Neural cell (in vitro differentiated cells): ENCODE results near the gene SPATA6L. TPM values are rescaled to one million over a fixed set of nuclear protein-coding genes. Genes with fewer than 3 reads are reported as not detected.

ENCODE experiments used
- H2AFZ ChIP-seq: fragments of 200-600, 300-800 bp; sonication (generic), shearing (Covaris generic); 2 replicates; pipeline ENCODE4 v1.6.0; 2014; ENCODE audit warnings: low read depth, mild to moderate bottlenecking, antibody characterized with exemption, low read length, moderate library complexity
- H3F3A ChIP-seq: fragments of 200-600 bp; shearing (Covaris generic); 2 replicates; pipeline ENCODE4 v1.6.1; 2016; ENCODE audit warnings: mild to moderate bottlenecking, moderate library complexity, mixed read lengths, antibody characterized with exemption, low read length; ENCODE audit not compliant: insufficient read depth, poor library complexity, severe bottlenecking
- H3K27ac ChIP-seq: fragments of 200-600, 300-800 bp; sonication (generic), shearing (Covaris generic); 2 replicates; pipeline ENCODE4 v1.5.1; 2014; ENCODE audit warnings: mild to moderate bottlenecking, low read length, moderate library complexity
- H3K27me3 ChIP-seq: fragments of 300-800, 200-600 bp; sonication (generic), shearing (Covaris generic); 2 replicates; pipeline ENCODE4 v1.6.0; 2014; ENCODE audit warnings: mild to moderate bottlenecking, low read depth, low read length, moderate library complexity; ENCODE audit not compliant: insufficient read depth
- H3K36me3 ChIP-seq: fragments of 300-800, 200-600 bp; sonication (generic), shearing (Covaris generic); 2 replicates; pipeline ENCODE4 v1.5.1; 2014; ENCODE audit warnings: mild to moderate bottlenecking, antibody characterized with exemption, low read length, moderate library complexity; ENCODE audit not compliant: insufficient read depth
- H3K4me2 ChIP-seq: fragments of 300-800, 200-600 bp; sonication (generic), shearing (Covaris generic); 2 replicates; pipeline ENCODE4 v1.6.0; 2014; ENCODE audit warnings: mild to moderate bottlenecking, low read length
- H3K4me3 ChIP-seq: fragments of 300-800, 200-600 bp; sonication (generic), shearing (Covaris generic); 2 replicates; pipeline ENCODE4 v1.5.1; 2014; ENCODE audit warnings: mild to moderate bottlenecking, low read length, moderate library complexity
- H3K79me2 ChIP-seq: fragments of 200-600 bp; shearing (Covaris generic); replicated peaks from 2 replicates; pipeline ENCODE4 v1.6.0; 2014; ENCODE audit warnings: mild to moderate bottlenecking, low read length, moderate library complexity; ENCODE audit not compliant: insufficient read depth
- H3K9ac ChIP-seq: fragments of 300-800, 200-600 bp; sonication (generic), shearing (Covaris generic); 2 replicates; pipeline ENCODE4 v1.6.1; 2016; ENCODE audit warnings: mild to moderate bottlenecking, low read length, mixed read lengths
- H3K9me2 ChIP-seq: fragments of 200-600 bp; shearing (Covaris generic); 2 replicates; pipeline ENCODE4 v1.6.1; 2016; ENCODE audit warnings: mild to moderate bottlenecking, low read length, mixed read lengths; ENCODE audit not compliant: insufficient read depth
- H3K9me3 ChIP-seq: fragments of 200-600, 300-800 bp; sonication (generic), shearing (Covaris generic); 2 replicates; pipeline ENCODE4 v1.6.1; 2016; ENCODE audit warnings: mild to moderate bottlenecking, mixed run types, low read length, moderate library complexity, mixed read lengths
- H4K20me1 ChIP-seq: fragments of 200-600 bp; shearing (Covaris generic); 2 replicates; pipeline ENCODE4 v1.6.1; 2016; ENCODE audit warnings: mild to moderate bottlenecking, mixed run types; ENCODE audit not compliant: insufficient read depth
- EP300 ChIP-seq: fragments of 450-650 bp; conservative IDR thresholded peaks from 2 replicates; pipeline ENCODE4 v1.6.1; 2014; ENCODE audit warnings: antibody characterized with exemption, mild to moderate bottlenecking, moderate library complexity; ENCODE audit not compliant: poor library complexity, severe bottlenecking
- EZH2 ChIP-seq: fragments of 200-600, 300-800 bp; shearing (Covaris generic), sonication (generic); IDR thresholded peaks from 2 replicates; pipeline ENCODE4 v1.6.1; 2014; ENCODE audit warnings: antibody characterized with exemption, low read length, borderline replicate concordance, mild to moderate bottlenecking; ENCODE audit not compliant: insufficient read depth, poor library complexity, severe bottlenecking
- MXI1 ChIP-seq: fragments of 450-650 bp; conservative IDR thresholded peaks from 2 replicates; pipeline ENCODE4 v1.6.1; 2014; ENCODE audit warnings: antibody characterized with exemption, mild to moderate bottlenecking; ENCODE audit not compliant: poor library complexity, severe bottlenecking
- POLR2AphosphoS5 ChIP-seq: IDR thresholded peaks from 2 replicates; pipeline ENCODE4 v1.6.1; 2012
- RAD21 ChIP-seq: fragments of 450-650 bp; conservative IDR thresholded peaks from 2 replicates; pipeline ENCODE4 v1.6.1; 2014; ENCODE audit warnings: antibody characterized with exemption, mild to moderate bottlenecking, moderate library complexity
- SMC3 ChIP-seq: fragments of 450-650 bp; conservative IDR thresholded peaks from 2 replicates; pipeline ENCODE4 v1.6.1; 2014; ENCODE audit warnings: antibody characterized with exemption, mild to moderate bottlenecking, moderate library complexity; ENCODE audit not compliant: poor library complexity
- TAF1 ChIP-seq: IDR thresholded peaks from 2 replicates; pipeline ENCODE4 v1.6.1; 2012; ENCODE audit warnings: low read depth
- polyA plus RNA-seq: library from polyadenylated mRNA; depleted of rRNA; stranded (reverse); fragments of >200 nt; gene quantifications from 2 replicates; pipeline ENCODE4 v1.2.3, GENCODE V29; 2014
- TF ChIP-seq, protein P1 (sequence below): IDR thresholded peaks from 2 replicates; pipeline ENCODE4 v1.6.1; 2012; ENCODE audit warnings: borderline replicate concordance
- TF ChIP-seq, protein P2 (sequence below): fragments of 450-650 bp; IDR thresholded peaks from 2 replicates; pipeline ENCODE4 v1.5.1; 2014; ENCODE audit warnings: antibody characterized with exemption, mild to moderate bottlenecking, moderate library complexity; ENCODE audit not compliant: poor library complexity, severe bottlenecking

Gene SPATA6L
- polyA plus RNA-seq, 1 donor from 2014 or later: 0.89 TPM

DNA sequence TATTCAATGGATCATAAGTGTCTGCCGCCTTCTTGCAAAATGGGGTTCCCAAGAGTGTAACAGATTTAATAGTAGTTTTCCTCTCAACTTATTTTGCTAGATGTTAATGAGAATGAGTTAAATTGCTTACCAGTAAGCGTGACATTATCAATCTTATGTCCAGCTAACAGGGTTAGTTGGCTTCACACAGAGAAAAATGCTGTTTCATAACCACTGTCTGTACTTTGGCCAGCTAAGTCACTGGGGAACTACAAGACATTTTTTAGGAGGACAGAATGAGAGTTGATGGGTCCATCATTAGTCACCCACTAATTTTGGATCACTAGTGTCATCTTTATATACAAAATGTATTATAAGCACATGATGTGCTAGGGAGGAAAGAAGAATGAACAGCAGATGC, 14.5 kb upstream of the SPATA6L start:
- Histone ChIP-seq H3K9ac (peak overlapping the region; percentile 91), H3K79me2 (peaks cover 27% of the 10 kb centered on the region), H4K20me1 (no peaks in the 10 kb centered on the region), H3K4me3 (peak overlapping the region; percentile 86), H3K27me3 (no peaks in the 10 kb centered on the region), H3F3A (no peaks in the 10 kb centered on the region), H3K27ac (peak overlapping the region; percentile 98), H3K36me3 (no peaks in the 10 kb centered on the region), H2AFZ (no peak overlapping the region), H3K4me2 (peak overlapping the region; percentile 40), H3K9me2 (no peaks in the 10 kb centered on the region), H3K9me3 (no peaks in the 10 kb centered on the region)
- TF ChIP-seq MXI1 (no peak), EP300 (no peak)
- TF ChIP-seq, protein P1, sequence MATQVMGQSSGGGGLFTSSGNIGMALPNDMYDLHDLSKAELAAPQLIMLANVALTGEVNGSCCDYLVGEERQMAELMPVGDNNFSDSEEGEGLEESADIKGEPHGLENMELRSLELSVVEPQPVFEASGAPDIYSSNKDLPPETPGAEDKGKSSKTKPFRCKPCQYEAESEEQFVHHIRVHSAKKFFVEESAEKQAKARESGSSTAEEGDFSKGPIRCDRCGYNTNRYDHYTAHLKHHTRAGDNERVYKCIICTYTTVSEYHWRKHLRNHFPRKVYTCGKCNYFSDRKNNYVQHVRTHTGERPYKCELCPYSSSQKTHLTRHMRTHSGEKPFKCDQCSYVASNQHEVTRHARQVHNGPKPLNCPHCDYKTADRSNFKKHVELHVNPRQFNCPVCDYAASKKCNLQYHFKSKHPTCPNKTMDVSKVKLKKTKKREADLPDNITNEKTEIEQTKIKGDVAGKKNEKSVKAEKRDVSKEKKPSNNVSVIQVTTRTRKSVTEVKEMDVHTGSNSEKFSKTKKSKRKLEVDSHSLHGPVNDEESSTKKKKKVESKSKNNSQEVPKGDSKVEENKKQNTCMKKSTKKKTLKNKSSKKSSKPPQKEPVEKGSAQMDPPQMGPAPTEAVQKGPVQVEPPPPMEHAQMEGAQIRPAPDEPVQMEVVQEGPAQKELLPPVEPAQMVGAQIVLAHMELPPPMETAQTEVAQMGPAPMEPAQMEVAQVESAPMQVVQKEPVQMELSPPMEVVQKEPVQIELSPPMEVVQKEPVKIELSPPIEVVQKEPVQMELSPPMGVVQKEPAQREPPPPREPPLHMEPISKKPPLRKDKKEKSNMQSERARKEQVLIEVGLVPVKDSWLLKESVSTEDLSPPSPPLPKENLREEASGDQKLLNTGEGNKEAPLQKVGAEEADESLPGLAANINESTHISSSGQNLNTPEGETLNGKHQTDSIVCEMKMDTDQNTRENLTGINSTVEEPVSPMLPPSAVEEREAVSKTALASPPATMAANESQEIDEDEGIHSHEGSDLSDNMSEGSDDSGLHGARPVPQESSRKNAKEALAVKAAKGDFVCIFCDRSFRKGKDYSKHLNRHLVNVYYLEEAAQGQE: no peak

DNA sequence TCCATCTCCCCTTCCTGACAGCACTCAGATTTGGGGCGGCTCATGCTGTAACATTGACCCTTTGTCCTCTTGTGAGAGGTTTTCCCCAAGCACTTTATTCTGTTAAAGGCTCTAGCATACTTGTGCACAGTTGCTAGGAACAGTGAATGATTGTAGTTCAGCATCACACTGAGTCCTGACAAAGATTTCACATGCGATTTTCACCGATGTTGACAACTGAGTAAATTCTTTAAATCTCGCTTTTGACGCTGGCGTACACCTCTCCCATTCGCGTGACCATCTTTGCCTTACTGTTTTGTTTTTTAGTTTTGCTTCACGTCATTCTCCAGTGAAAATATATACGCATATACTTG, 13.9 kb upstream of the SPATA6L start:
- Histone ChIP-seq H3K4me3 (peak overlapping the region; percentile 86), H3F3A (no peaks in the 10 kb centered on the region), H3K9me3 (no peaks in the 10 kb centered on the region), H3K27me3 (no peaks in the 10 kb centered on the region), H3K36me3 (no peaks in the 10 kb centered on the region), H3K79me2 (peaks cover 27% of the 10 kb centered on the region), H2AFZ (peak overlapping the region; percentile 86), H4K20me1 (no peaks in the 10 kb centered on the region), H3K4me2 (peak overlapping the region; percentile 40), H3K9ac (peak overlapping the region; percentile 91), H3K9me2 (no peaks in the 10 kb centered on the region), H3K27ac (peak overlapping the region; percentile 98)
- TF ChIP-seq EZH2 (no peak), RAD21 (no peak), MXI1 (peak; percentile 9)

DNA sequence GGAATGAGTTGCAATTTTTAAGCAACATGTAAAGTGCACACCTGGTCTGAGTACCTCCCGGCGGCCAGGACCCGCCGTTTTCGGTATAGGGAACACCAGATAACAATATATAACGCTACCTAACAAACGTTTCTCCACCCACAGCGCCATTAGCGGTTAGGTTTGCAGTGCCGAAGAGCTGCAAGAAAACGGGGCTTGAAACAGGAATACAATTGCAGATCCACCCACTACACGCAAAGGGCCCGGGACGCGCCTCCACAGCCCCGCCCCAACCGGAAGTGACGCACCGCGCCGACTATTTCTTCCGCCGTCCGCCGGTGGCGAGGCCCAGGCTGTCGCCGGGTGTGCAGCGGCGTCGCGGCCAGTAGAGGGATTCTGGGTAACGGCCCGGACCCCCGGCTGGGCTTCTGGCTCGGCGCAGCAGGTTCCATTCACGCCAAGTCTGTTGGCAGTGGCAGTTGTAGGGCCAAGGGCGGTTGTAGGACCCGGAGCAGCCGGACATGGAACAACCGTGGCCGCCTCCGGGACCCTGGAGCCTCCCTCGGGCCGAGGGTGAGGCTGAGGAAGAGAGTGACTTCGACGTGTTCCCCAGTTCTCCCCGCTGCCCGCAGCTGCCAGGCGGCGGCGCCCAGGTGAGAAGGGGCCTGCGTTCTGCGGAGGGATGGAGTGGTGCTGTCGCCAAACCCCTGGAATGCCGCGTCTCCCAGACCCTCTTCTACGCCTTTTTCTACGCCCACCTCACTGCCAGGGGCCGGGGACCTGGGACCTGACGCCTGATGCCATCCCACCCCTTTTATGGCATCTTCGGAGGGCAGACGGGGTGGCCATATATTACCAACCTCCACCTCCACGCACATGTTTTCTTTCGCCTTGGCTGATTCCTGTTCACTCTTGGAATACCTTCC, 13.2 kb upstream of the SPATA6L start, which contains the start of gene CDC37L1:
CDC37L1 (plus strand) TSS at position 302 of the 905 bp plus-strand sequence; CDS start at position 501, 199 bp downstream.
- Histone ChIP-seq H3K4me2 (peak within 1 kb of the TSS; percentile 68), H2AFZ (peak within 1 kb of the TSS; percentile 86), H3K9ac (peak within 1 kb of the TSS; percentile 91), H4K20me1 (no peaks in the 10 kb centered on the region), H3K27me3 (no peaks in the 10 kb centered on the region), H3F3A (no peaks in the 10 kb centered on the region), H3K27ac (peak within 1 kb of the TSS; percentile 98), H3K9me3 (no peaks in the 10 kb centered on the region), H3K79me2 (peaks cover 27% of the 10 kb centered on the region), H3K4me3 (peak within 1 kb of the TSS; percentile 86), H3K9me2 (no peaks in the 10 kb centered on the region), H3K36me3 (no peaks in the 10 kb centered on the region)
- TF ChIP-seq, protein P1: peak; percentile 85
- TF ChIP-seq TAF1 (peak; percentile 96), EZH2 (no peak), SMC3 (peak; percentile 65), MXI1 (peak; percentile 78), POLR2AphosphoS5 (peak; percentile 92), EP300 (peak; percentile 7), RAD21 (peak; percentile 55)
- TF ChIP-seq, protein P2, sequence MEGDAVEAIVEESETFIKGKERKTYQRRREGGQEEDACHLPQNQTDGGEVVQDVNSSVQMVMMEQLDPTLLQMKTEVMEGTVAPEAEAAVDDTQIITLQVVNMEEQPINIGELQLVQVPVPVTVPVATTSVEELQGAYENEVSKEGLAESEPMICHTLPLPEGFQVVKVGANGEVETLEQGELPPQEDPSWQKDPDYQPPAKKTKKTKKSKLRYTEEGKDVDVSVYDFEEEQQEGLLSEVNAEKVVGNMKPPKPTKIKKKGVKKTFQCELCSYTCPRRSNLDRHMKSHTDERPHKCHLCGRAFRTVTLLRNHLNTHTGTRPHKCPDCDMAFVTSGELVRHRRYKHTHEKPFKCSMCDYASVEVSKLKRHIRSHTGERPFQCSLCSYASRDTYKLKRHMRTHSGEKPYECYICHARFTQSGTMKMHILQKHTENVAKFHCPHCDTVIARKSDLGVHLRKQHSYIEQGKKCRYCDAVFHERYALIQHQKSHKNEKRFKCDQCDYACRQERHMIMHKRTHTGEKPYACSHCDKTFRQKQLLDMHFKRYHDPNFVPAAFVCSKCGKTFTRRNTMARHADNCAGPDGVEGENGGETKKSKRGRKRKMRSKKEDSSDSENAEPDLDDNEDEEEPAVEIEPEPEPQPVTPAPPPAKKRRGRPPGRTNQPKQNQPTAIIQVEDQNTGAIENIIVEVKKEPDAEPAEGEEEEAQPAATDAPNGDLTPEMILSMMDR: peak; percentile 87
